ENCODE measurements around the gene GPER1.
"Not testable (repeated sequence)": the region's sequence is repeated elsewhere in the genome, so short reads cannot be mapped to it uniquely, and the experiment has no call there.

The GPER1 gene

GRCh38 chr7:1120791-1121190, 32.9 kb downstream of the GPER1 start:
- no peak for DNase-seq (ENCODE audit: low spot score)

- no peak for DNase-seq (ENCODE audit: low spot score)
Observed at GRCh38 chr7:1121476-1121875, 33.6 kb downstream of the GPER1 start.

GRCh38 chr7:1121886-1122831, 34.2 kb downstream of the GPER1 start:
- no peak for DNase-seq (ENCODE audit: low spot score)

GRCh38 chr7:1122832-1123501, 35.1 kb downstream of the GPER1 start:
- DNase-seq (ENCODE audit: low spot score), result no peak

GRCh38 chr7:1123715-1124114, 35.8 kb downstream of the GPER1 start:
- peak; percentile 94 for DNase-seq (ENCODE audit: low spot score)

GRCh38 chr7:1124164-1124563, 36.3 kb downstream of the GPER1 start:
- peak; percentile 37 for DNase-seq (ENCODE audit: low spot score)

GRCh38 chr7:1124816-1125602, 37.1 kb downstream of the GPER1 start:
- no peak for DNase-seq (ENCODE audit: low spot score)

- no peak for DNase-seq (ENCODE audit: low spot score)
Observed at GRCh38 chr7:1125603-1125969, 37.7 kb downstream of the GPER1 start.

- no peak for DNase-seq (ENCODE audit: low spot score)
Observed at GRCh38 chr7:1127001-1127400, 39.1 kb downstream of the GPER1 start.

GRCh38 chr7:1129431-1129830, 41.5 kb downstream of the GPER1 start:
- DNase-seq (ENCODE audit: low spot score), result no peak

GRCh38 chr7:1130021-1130990, 42.4 kb downstream of the GPER1 start:
- DNase-seq (ENCODE audit: low spot score), result no peak

GRCh38 chr7:1131471-1132265, 43.8 kb downstream of the GPER1 start:
- DNase-seq (ENCODE audit: low spot score), result no peak

- no peak for DNase-seq (ENCODE audit: low spot score)
Observed at GRCh38 chr7:1134951-1135350, 47.0 kb downstream of the GPER1 start.

- DNase-seq (ENCODE audit: low spot score), result no peak
Observed at GRCh38 chr7:1136841-1137516, 49.1 kb downstream of the GPER1 start.

- no peak for DNase-seq (ENCODE audit: low spot score)
Observed at GRCh38 chr7:1137517-1138167, 49.7 kb downstream of the GPER1 start.

GRCh38 chr7:1140476-1141104, 52.7 kb downstream of the GPER1 start:
- no peak for DNase-seq (ENCODE audit: low spot score)

GRCh38 chr7:1141651-1142050, 53.7 kb downstream of the GPER1 start:
- DNase-seq (ENCODE audit: low spot score), result no peak

GRCh38 chr7:1142051-1142635, 54.2 kb downstream of the GPER1 start:
- DNase-seq (ENCODE audit: low spot score), result no peak

- not testable (repeated sequence) for DNase-seq (ENCODE audit: low spot score)
Observed at GRCh38 chr7:1143031-1143430, 55.1 kb downstream of the GPER1 start.

Measured in hepatic stellate cell (primary cell).